Stimulated activated CD8-positive, alpha-beta memory T cell treated with anti-CD3 and anti-CD28 coated beads, Interleukin-2, amount 100 ng/mL, for 1 hour (primary cell): Measurements from ENCODE around the gene CORO7.
"Not testable (repeated sequence)": the region's sequence is repeated elsewhere in the genome, so short reads cannot be mapped to it uniquely, and the experiment has no call there.

ENCODE experiments used
- DNase-seq, 2 donors: peaks; one replicate each; pipeline ENCODE4 v3.0.0-alpha.2; 2020; ENCODE audit warnings: low read depth in 2 of 2

Gene CORO7

DNA sequence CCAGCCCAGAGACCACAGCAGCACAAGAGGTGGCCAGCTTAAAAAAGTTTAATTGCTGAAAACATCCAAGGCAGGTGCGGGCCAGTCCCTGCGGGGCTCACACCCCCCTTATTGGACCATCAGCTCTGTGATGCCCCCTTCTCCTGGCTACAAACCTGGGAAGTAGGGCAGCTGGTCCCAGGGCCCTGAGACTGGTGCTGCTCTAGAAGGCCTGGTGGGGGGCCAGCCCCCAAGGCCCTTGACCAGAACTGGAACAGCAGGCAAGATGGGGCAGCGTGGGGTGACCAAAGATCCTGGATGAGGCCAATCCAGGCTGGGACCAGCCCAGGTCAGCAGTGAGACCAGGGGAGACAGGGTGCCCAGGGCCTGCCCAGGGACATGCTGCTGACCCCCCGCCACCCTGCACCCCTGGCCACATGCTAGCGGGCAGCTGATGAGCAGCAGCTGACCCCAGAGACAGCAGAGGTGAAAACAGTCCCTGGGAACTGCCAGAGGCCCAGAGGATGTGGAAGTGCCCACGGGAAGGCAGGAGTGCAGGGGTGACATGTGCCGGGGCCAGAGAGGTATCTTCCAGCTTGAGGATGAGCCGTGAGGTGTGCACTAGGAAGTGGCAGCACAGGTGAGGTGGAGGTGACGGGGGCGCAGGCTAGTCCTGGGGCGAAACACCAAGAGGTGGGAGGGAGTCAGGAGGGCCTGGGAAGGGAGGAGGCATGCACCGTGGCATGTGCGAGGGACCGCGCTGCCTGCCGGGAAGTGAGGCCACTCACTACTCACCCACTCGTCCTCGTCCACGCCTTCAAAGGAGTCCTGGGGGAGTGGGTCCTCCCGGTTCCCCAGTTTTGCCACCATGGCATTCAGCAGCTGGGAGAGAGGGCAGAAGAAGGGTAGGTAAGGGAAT is 61.6 kb downstream of the CORO7 start:
- no peak for DNase-seq

DNA sequence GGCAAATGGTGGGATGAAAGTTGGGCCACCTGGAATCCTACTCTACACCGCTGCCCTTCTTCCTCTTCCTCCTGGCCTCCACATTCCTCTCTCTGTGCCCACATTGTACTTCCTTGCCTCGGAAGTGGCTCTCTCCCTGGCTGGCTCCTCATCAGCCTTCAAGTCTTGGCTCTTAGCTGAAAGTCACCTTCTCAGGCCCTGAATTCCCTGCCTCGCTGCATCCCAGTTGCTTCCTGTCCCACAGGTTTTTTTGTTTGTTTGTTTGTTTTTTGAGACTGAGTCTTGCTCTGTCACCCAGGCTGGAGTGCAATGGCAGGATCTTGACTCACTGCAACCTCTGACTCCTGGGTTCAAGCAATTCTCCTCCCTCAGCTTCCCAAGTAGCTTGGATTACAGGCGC is 62.7 kb downstream of the CORO7 start:
- no peak for DNase-seq

DNA sequence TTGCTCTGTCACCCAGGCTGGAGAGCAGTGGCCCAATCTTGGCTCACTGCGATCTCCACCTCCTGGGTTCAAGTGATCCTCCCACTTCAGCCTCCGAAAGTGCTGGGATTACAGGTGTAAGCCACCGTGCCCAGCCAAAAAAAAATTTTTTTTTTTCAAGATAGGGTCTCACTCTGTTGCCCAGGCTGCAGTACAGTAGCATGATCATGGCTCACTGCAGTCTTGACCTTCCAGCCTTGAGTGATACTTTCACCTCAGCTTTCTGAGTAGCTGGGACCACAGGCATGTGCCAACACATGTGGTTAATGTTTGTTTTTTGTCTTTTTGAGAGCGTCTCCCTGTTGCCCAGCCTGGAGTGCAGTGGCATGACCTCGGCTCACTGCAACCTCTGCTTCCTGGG is 63.6 kb downstream of the CORO7 start:
- no peak for DNase-seq

DNA sequence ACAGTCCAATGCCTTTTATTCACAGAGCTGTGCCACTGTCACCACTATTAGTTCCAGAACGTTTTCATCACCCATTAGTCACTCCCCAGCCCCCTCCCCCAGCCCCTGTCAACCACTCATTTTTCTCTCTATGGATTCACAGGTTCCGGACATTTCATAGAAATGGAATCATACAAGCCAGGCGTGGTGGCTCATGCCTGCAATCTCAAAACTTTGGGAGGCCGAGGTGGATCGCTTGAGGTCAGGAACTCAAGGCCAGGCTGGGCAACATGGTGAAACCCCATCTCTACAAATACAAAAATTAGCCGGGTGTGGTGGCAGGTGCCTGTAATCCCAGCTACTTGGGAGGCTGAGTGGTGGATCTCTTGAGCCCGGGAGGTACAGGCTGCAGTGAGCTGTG is 64.5 kb downstream of the CORO7 start:
- no peak for DNase-seq

DNA sequence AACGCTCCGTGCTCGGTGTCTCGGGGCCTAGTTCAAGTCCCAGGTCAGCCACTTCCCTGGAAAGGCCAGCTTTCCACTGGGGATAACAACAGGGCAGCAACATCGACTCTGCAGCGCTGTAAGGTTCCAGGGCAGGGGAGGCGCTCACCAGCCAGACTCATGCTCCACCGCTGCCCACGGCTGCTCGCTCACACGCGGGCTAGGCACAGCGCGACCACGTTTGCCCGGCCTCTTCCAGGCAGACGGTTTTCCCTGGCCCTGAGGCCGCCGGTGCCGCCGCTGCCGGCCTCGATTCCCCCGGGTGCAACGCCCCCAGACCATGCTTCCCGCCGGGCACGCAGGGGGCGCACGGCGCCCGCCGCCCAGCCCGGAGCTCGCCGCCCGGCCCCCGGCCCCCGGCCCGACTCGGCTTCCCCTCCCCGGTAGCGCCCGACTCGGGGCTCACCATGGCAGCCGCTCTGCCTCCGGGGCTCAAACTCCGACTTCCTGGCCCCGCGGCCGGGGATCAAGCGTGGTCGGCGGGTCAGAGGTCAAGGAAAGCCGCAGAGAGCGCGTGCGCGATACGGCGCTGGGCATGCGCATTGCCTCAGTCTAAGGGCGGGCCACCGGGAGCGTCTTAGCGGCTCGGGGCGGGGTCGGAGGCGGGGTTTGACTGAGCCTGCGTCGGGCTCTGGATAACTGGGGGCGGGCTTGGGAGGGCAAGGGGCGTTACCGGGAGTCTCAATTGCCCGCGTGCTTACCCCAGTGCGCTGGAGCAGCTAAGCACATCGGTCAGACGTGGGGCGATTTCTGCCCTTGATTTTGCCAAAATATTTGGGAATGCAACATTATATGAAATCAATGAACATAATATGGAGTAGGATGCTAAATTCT is 65.4 kb downstream of the CORO7 start, which contains the start of gene PAM16:
Gene PAM16 (minus strand): TSS at position 535 of the 873 bp plus-strand sequence. CDS start 87 bp downstream, at position 448.
- peak; percentile 95 for DNase-seq

DNA sequence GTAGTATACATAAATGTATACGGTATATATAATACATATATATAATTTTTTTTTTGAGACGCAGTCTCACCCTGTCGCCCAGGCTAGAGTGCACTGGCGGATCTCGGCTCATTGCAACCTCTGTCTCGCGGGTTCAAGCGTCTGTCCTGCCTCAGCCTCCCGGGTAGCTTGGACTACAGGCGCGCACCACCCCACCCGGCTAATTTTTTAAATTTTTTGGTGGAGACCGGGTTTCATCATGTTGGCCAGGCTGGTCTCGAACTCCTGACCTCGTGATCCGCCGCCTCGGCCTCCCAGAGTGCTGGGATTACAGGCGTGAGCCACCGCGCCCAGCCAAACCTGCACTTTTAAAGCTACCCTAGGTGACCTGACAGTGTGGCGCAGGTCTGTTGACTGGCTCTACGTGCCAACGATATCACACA is 66.0 kb downstream of the CORO7 start:
- DNase-seq = no peak

DNA sequence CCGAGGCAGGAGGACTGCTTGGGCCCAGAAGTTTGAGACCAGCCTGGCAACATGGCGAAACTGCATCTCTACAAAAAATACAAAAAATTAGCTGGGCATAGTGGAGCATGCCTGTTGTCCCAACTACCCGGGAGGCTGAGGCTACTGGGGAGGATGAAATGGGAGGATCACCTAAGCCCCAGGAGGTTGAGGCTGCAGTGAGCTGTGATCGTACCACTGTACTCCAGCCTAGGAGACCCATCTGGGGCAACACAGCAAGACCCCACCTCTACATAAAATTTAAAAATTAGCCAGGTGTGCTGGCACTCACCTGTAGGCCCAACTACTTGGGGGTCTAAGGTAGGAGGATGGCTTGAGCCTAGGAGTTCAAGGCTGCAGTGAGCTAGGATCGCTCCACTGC is 67.1 kb downstream of the CORO7 start:
- DNase-seq = no peak

DNA sequence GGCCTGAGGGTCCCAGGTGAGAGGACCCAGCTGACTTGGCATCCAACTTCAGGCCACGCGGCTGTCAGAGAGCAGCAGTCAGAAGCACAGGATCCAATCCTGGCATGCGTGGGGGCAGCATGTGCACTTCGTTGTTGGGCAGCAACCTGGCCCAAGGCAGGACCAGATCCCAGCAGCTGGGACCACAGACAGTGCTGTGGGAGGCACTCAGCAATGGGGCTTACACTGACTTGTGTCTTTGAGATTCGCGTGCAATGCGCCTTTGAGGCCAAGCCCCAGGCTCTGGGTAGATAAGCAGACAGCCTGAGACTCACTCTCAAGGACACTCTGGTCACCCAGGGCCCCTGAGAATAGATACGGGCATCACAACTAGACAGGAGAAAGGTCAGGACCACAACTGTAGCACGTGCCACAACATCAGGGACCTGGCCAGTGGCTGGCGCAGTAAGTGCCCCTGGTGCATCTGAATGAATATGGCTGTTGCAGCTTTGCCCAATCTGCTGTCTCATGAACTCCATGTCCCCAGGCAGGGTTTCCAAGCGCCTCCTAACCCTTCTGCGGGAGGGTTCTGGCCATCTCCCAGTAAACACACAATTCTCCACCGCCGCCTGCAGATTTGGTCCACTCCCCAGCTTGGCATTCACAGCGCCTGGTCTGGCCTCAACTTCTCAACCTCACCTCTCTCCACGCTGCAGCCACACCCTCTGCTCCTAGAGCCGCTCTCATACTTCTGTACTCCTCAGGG is 68.5 kb downstream of the CORO7 start:
- DNase-seq = no peak

DNA sequence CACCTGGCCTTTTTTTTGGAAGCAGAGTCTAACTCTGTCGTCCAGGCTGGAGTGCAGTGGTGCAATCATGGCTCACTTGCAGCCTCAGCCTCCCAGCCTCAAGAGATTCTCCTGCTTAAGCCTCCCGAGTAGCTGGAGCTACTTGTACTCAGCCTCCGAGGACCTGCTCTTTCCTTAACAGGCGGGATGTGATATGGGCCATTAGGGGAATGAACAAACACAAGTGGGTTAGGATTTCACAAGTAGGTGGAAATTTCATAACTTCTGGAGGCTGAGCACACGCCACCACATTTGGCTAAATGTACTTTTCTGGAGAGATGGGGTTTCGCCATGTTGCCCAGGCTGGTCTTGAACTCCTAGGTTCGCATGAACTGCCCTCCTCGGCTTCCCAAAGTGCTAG is 69.4 kb downstream of the CORO7 start:
- no peak for DNase-seq

DNA sequence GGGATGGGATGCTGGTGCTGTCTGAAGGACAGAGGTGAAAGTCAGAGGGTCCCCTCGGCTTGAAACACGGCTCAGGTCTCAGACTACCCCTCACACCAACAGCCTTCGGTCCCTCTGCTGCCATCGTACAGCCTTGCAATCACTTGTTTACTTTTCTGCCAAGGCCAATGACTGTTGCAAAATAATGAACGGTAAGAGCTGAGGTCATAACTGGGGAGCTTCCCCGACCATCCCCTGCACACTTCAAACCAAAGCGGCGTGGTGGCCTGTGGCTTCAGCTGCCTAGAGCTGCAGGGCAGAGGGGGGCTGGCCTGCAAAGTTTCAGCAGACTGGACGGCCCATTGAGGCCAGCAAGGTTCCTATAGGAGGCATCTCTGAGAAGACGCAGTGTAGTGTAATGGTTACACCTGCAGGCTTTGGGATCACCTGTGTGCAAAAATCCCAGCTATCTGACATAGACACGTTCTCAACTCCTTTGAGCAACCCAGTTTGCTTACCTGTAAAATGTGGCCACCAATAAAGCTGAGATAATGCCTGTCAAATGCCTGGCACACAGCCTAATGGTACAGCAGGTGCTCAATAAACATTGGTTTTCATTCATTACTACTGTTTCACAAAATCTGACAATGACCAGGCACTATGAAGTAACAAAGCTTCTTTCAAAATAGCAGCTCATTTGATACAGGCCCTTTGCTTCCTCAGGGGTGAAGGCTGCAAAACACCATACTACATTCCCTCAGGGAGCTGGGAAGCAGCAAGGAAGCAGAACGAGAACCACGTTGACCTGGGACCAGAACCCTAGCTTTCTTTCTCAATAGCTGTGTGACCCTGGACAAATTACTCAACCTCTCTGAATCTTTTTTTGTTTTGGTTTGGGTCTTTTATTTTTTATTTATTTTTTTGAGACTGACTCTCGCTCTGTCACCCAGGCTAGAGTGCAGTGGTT is 70.3 kb downstream of the CORO7 start:
- no peak for DNase-seq

DNA sequence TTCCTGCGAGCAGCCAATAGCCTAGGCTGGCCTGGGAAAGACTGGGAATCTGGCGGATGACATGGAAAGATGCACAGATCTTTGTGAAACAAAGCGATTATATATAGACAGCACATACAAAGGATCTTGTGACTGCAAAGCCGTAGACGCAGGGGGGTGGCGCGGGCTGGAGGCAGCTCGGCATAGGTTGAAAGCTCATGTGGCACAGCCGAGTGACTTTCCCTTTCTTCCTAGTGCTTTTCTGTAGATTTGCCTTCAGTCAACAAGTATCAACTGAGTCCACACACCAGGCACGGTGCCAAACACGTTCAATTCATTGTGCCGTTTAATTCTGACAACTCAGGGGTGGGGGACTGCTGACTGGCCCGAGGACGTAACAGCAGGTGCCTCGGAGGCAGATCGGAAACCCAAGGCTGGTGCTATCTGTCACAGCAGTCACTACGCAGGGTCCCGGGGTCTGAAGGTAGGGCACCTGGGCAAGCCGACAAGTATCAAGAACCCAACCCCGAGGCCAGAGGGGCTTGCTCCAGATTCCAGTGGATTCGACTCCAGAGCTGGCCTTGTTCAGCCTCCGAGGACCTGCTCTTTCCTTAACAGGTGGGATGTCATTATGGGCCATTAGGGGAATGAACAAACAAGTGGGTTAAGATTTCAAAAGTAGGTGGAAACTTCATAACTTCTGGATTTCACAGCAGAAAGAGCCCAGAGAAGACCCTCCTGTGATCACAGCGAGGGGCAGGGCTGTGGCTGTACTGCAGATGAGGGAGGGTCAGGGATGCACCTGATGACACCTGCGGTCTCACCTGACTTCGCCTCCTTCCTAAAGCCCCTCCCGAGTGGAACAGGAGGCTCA is 71.2 kb downstream of the CORO7 start:
- DNase-seq = no peak

DNA sequence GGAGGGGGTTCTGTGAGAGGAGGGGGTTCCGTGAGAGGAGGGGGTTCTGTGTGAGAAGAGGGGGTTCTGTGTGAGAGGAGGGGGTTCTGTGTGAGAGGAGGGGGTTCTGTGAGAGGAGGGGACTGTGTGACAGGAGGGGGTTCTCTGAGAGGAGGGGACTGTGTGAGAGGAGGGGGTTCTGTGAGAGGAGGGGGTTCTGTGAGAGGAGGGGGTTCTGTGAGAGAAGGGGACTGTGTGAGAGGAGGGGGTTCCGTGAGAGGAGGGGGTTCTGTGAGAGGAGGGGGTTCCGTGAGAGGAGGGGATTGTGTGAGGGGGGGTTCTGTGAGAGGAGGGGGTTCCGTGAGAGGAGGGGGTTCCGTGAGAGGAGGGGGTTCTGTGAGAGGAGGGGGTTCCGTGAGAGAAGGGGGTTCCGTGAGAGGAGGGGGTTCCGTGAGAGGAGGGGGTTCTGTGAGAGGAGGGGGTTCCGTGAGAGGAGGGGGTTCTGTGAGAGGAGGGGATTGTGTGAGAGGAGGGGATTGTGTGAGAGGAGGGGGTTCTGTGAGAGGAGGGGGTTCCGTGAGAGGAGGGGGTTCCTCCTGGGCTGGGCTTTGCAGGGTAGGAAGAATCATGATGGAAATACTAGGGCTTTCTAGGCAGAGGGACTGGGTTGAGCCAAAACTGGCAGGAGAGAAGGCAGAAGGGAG is 72.0 kb downstream of the CORO7 start:
- not testable (repeated sequence) for DNase-seq

DNA sequence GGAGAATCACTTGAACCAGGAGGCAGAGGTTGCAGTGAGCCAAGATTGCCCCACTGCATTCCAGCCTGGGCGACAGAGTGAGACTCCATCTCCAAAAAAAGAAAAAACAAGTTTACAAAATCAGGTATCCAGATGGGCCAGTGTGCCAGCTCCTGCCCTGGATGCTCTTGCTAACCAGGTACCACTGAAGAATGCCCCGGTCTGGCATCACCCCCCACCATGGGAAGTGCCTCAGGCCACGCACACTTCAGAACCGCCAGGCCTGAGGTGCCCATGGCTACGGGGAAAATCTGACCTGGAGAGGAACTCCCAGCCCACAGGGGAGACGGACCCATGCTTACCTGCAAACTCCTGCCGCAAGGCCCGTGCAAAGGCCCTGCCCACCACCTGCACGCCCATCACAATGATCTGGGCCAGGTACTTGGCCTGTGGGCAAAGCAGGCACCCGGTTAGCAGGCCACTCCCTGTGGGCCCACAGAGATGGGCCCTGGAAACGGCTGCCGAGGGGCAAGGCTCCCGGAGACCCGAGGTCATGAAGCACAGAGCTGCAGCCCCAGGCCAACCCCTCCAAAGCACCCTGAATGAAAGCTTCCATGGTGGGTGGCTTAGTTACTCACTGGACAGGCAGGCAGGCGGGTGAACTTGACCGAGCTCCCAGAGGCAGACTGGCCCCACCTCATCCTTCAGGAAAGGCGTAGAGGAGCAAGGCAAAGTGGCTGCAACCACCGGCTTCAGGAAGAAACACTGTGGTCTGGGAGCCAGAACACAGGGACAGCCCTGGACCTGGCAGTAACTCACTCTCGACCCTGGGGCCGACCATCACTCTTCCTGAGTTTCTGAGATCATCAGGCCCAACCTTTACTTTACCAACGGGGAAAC is 73.3 kb downstream of the CORO7 start:
- DNase-seq = no peak

DNA sequence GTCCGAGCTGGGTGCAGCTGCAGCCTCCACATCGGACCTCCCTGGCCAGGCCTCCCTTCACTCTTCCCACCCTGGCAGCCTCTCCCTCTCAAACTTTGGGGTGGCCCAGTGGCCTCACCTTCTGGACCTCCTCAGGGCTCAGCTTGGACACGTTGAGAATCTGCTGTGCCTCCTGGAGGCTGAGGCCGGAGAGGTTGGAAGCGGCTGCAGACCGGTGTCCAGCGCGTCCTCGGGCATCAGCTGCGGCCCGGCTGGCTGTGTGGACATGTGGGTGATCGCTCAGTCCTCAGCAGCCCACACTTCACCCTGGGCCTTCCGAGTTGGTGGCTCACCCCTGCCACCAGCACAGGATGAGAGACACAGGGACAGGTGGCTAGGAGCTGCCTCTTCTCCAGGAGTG is 75.1 kb downstream of the CORO7 start:
- no peak for DNase-seq

DNA sequence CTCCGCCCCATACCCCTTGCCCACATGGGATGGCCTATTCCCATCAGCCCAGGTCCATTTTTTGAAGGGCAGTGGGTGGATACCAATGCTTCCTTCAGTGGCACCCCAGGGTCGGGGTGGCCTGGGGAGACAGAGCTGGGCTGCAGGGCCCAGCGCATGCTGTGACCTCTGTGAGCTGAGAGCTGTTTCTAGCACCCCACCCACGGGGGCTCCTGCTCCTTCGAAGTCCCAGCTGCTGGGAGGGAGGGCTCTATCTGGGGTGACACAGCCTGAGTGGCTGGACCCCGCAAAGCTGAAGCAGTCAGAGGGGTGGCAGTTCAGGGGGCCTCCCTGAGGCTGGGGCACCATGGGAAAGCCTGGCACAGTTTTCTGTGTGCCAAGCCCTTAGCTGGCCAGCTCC is 76.0 kb downstream of the CORO7 start:
- no peak for DNase-seq

DNA sequence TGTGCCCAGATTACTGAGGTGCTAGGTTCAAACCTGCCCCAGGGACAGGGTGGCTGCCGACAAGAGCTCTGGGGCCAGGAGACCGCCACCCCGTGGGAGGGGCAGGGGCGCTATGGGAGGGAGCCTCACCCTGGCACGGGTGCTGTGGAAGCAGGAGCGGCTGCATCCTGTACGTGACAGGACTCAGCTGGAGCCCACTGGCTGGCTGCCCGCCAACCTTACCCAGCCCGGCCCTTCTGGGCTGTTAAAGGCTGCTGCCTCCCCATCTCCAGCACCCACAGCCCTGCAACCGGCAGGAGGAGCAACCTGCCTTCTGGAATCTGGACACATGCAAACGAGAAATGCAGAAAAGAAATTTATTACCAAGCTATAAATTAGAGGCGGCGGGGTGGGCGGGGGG is 76.5 kb downstream of the CORO7 start:
- no peak for DNase-seq

DNA sequence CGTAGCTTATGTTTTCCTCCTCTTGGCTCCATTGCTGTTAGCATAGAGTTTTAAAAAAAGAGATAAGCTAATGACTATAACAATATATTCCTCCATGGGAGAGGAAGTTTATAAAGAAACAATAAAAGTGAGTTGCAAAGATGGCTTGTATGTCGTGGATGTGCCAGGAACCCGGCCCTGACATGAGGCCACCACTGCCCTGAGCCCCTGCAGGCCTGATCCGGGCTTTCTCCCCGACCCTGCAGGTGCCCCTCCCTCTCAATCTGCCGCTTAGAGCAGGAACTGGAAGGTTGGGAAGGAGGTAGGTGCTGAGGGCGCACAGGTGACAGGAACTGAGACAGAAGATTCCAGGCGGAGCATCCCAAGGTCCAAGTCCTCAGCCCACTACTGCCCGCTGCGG is 76.9 kb downstream of the CORO7 start:
- no peak for DNase-seq

DNA sequence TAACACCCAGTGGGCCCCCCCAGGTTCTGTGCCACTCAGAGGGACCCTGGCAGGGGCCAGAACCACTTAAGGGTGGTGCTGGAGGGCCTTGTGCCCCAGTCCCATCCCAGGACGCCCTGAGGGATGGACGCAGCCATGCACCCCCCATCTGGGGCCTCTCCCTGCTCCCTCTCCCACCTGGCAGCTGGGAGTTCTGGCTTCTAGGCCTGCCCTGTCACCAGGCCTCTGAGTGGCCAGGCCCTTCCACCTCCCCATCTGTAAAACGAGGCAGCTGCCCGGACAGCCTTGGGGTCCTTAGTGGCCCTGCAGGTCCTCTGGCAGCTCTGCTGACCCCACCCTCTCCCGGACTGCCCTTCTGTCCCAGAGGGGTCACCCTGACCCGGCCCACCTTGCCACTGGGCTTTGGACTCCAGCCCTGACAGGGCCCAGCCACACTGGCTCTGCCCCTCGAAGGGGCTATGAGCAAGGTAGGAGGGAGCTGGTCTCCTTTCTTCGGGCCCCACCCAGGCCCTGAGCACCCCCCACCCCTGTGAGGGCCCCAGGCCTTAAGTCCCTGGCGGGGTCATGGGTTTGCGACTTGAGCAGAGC is 77.6 kb downstream of the CORO7 start:
- no peak for DNase-seq
